Endothelial cell (in vitro differentiated cells): ENCODE measurements around the gene SMARCA5. TPM values are rescaled to one million over a fixed set of nuclear protein-coding genes. Genes with fewer than 3 reads are reported as not detected.

ENCODE experiments used
- DNase-seq: peaks from one replicate; pipeline ENCODE4 v3.0.0; 2021; ENCODE audit warnings: low spot score
- H3K27ac Mint-ChIP-seq: one replicate; pipeline ENCODE4 v1.8.0; 2021; ENCODE audit warnings: mixed read lengths, inconsistent platforms; ENCODE audit not compliant: unreplicated experiment
- H3K27me3 Mint-ChIP-seq: one replicate; pipeline ENCODE4 v1.8.0; 2021; ENCODE audit warnings: mild to moderate bottlenecking, moderate library complexity, mixed read lengths, inconsistent platforms; ENCODE audit not compliant: unreplicated experiment
- H3K36me3 Mint-ChIP-seq: one replicate; pipeline ENCODE4 v1.8.0; 2021; ENCODE audit warnings: mild to moderate bottlenecking, low read depth, mixed read lengths, inconsistent platforms; ENCODE audit not compliant: unreplicated experiment
- H3K4me1 Mint-ChIP-seq: one replicate; pipeline ENCODE4 v1.8.0; 2021; ENCODE audit warnings: mild to moderate bottlenecking, mixed read lengths, inconsistent platforms; ENCODE audit not compliant: unreplicated experiment
- H3K4me3 Mint-ChIP-seq: one replicate; pipeline ENCODE4 v1.8.0; 2021; ENCODE audit warnings: mild to moderate bottlenecking, mixed read lengths, inconsistent platforms; ENCODE audit not compliant: unreplicated experiment
- H3K9me3 Mint-ChIP-seq: one replicate; pipeline ENCODE4 v1.8.0; 2021; ENCODE audit warnings: mixed read lengths, inconsistent platforms; ENCODE audit not compliant: unreplicated experiment
- total RNA-seq: library from RNA; stranded (reverse); fragmentation: NEBNext Ultra II Directional; extraction: Animal tissue kit (Norgen Biotek cat#: 25700); gene quantifications from one replicate; pipeline ENCODE4 v1.2.1, GENCODE V29; 2021; ENCODE audit not compliant: unreplicated experiment
- TF ChIP-seq, protein P1 (sequence below): fragments of 200-600 bp; sonication (generic); IDR thresholded peaks from one replicate; pipeline ENCODE4 v1.5.0; 2021; ENCODE audit warnings: antibody characterized with exemption; ENCODE audit not compliant: unreplicated experiment

Gene SMARCA5
- total RNA-seq, 1 donor from 2014 or later, result 69.8 TPM

DNA sequence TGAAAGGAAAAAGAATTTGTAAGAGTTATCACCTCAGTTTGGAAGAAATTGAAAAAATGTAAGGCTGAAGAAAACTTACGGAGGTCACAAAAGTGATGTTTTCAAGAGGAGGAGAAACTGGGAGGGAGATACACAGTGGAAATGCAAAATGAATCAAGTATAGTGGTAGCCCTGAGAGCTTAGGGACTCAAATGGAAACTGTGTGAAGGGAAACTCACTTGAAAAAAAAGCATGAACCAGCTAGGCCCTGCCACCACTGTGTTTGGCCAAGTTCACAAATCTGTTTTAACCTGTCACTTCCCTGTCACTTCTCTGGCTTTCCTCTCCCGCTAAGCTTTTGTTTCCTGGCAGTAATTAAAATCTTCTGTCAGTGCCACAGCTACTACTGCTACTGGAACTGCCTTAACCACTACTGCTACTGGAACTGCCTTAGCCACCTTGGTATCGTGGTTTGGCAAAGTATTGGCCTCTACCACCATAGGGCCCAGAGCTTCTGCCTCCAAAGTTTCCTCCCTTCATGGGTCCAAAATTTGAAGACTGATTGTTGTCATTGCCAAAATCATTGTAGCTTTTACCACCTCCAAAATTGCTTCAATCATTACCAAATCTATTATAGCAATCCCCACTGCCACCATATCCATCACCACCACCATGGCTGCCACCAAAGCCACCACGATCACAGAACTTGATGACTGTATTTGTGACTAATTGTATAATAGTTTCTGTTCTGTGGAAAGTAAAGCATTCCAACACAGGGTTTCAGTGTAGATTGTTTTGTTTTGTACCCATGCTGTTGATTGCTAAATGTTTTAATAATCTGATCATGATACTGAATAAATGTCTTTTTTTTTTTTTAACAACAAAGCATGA is 41.5 kb downstream of the SMARCA5 start:
- Mint-ChIP-seq H3K27ac (no peak overlapping the region), H3K4me3 (no peak overlapping the region), H3K4me1 (peaks cover 6% of the 10 kb centered on the region), H3K27me3 (peaks cover 3% of the 10 kb centered on the region), H3K36me3 (peaks cover 4% of the 10 kb centered on the region), H3K9me3 (no peaks in the 10 kb centered on the region)
- no peak for DNase-seq
- TF ChIP-seq, protein P1, sequence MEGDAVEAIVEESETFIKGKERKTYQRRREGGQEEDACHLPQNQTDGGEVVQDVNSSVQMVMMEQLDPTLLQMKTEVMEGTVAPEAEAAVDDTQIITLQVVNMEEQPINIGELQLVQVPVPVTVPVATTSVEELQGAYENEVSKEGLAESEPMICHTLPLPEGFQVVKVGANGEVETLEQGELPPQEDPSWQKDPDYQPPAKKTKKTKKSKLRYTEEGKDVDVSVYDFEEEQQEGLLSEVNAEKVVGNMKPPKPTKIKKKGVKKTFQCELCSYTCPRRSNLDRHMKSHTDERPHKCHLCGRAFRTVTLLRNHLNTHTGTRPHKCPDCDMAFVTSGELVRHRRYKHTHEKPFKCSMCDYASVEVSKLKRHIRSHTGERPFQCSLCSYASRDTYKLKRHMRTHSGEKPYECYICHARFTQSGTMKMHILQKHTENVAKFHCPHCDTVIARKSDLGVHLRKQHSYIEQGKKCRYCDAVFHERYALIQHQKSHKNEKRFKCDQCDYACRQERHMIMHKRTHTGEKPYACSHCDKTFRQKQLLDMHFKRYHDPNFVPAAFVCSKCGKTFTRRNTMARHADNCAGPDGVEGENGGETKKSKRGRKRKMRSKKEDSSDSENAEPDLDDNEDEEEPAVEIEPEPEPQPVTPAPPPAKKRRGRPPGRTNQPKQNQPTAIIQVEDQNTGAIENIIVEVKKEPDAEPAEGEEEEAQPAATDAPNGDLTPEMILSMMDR, result no peak

DNA sequence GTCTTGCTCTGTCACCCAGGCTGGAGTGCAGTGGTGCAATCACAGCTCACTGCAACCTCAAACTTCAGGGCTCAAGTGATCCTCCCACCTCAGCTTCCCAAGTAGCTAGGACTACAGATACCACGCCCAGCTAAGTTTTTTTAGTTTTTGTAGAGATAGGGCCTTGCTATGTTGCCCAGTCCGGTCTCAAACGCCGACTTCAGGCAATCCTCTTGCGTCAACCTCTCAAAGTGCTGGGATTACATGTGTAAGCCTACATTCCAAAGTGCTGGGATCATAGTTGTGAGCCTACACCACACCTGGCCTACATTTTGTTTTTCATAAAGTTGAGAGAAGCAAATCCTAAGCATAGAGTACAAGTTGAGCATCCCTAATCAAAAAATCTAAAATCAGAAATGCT is 42.2 kb downstream of the SMARCA5 start:
- TF ChIP-seq, protein P1, result no peak
- no peaks in the 10 kb centered on the region for H3K9me3 Mint-ChIP-seq
- H3K27ac Mint-ChIP-seq, result no peak overlapping the region
- H3K4me3 Mint-ChIP-seq, result no peak overlapping the region
- peaks cover 6% of the 10 kb centered on the region for H3K4me1 Mint-ChIP-seq
- H3K36me3 Mint-ChIP-seq, result no peaks in the 10 kb centered on the region
- peaks cover 3% of the 10 kb centered on the region for H3K27me3 Mint-ChIP-seq
- DNase-seq, result no peak

DNA sequence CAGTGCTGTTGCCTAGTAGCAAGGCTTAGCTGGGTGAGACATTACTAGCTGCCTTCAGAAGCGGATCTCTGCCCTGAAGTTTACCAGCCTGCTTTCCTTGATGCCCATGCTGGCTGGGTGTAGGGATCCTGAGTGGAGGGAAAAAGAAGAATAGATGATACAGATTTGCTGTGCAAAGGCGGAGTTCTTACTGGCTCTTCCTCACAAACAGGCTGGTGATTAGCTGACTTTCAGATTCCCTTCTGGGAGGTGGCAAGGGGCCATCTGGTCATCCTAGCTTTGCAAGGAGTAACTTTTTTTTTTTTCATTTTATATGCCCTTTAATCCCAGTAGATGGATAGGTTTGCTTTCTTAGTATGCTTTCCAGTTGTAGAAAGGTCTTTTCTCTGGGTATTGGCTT is 44.8 kb downstream of the SMARCA5 start:
- Mint-ChIP-seq H3K27ac (no peak overlapping the region), H3K4me3 (no peak overlapping the region), H3K4me1 (peaks cover 6% of the 10 kb centered on the region), H3K36me3 (no peaks in the 10 kb centered on the region), H3K27me3 (peaks cover 3% of the 10 kb centered on the region), H3K9me3 (no peaks in the 10 kb centered on the region)
- no peak for DNase-seq
- TF ChIP-seq, protein P1, result no peak

DNA sequence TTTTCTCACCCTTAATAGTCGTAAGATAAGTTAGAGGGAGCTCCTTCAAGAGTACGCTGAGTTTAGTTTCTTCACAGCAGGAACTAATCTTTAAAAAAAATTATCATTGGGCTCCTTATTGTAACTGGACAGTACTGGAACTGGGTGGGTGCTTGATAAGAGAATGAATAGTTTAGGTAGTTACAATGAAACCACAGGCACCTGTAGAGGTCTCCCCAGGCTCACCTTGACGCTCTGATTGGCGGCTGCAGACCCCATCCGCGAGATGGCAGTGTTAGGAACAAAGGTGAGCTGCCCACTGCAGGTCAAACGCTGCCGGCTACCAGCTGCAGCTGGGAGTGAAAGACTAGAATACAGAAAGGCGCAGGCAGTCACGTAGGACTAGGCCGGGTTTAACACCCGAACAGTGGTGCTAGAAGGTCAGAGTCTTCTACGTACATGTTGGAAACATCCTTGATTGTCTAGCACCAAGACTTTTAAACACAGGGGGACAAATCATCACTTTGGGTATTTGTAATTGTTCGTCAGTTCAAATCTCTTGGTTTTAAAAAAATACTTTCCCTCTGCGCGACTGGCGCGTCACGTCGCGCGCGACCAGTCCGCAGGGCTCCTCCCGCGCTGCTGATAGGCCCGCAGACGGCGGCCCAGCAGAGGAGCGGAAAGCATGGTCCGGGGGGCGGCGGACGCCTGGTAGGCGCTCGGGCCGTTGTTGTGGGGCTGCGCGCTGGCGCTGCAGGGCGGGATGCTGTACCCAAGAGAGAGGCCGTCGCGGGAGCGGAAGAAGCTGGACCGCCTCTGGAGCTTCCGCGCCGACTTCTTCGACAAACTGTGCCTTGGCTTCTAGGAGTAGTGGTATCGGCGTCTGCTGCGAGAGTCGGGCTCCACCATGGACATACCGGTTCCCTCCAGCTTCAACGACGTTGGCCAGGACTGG is 45.6 kb downstream of the SMARCA5 start:
- peak; percentile 65 for DNase-seq
- Mint-ChIP-seq H3K27me3 (peaks cover 3% of the 10 kb centered on the region), H3K4me3 (peak overlapping the region; percentile 94), H3K36me3 (no peaks in the 10 kb centered on the region), H3K27ac (peak overlapping the region; percentile 81), H3K4me1 (peaks cover 6% of the 10 kb centered on the region), H3K9me3 (no peaks in the 10 kb centered on the region)
- TF ChIP-seq, protein P1, result peak; percentile 19
